GM10266 (cell line): Measurements from ENCODE around the gene MED14.

Experiments used
- DNase-seq: peaks from one replicate; pipeline ENCODE4 v3.0.0; 2012; ENCODE audit errors: extremely low spot score
- TF ChIP-seq, protein P1 (sequence below): IDR thresholded peaks from 2 replicates; pipeline ENCODE4 v1.5.1; 2012; ENCODE audit warnings: mild to moderate bottlenecking, low read depth; ENCODE audit not compliant: control insufficient read depth, insufficient read depth; ENCODE audit errors: missing control alignments

Gene MED14

DNA sequence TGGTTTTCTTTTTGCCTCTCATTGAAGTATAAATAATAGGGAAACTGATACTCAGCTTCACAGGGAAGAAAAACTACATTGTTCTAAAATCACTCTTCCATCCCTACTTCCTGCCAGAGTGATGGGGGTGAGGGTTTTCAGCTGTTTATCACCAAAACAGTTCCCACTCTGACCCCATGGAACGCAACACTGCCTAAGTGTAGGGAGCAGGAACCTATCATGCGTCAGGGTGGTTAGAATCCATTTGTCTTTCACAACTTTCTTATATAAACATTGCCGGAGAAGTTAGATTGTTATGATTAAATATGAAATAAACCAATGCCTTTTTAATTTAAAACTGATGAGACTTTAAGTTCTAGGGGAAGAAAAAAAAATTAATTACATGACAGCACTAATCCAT is 128.0 kb downstream of the MED14 start:
- TF ChIP-seq, protein P1, sequence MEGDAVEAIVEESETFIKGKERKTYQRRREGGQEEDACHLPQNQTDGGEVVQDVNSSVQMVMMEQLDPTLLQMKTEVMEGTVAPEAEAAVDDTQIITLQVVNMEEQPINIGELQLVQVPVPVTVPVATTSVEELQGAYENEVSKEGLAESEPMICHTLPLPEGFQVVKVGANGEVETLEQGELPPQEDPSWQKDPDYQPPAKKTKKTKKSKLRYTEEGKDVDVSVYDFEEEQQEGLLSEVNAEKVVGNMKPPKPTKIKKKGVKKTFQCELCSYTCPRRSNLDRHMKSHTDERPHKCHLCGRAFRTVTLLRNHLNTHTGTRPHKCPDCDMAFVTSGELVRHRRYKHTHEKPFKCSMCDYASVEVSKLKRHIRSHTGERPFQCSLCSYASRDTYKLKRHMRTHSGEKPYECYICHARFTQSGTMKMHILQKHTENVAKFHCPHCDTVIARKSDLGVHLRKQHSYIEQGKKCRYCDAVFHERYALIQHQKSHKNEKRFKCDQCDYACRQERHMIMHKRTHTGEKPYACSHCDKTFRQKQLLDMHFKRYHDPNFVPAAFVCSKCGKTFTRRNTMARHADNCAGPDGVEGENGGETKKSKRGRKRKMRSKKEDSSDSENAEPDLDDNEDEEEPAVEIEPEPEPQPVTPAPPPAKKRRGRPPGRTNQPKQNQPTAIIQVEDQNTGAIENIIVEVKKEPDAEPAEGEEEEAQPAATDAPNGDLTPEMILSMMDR: no peak
- DNase-seq: no peak

DNA sequence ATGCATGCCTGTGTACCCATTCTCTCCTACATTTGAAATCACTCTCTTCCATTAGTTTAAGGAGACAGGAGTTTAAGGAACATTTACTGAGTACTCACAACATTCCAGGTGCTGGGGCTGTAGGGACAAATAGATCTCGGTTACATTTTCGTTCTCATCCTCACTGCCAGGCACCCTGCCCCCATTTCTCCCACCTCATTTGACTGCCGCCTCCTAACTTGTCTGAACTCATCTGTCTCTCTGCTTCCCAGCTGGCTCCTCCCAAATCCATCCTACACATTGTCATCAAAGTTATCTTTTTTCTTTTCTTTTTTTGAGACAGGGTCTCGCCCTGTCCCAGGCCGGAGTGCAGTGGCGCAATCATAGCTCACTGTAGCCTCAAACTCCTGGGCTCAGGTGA is 131.9 kb downstream of the MED14 start:
- TF ChIP-seq, protein P1: no peak
- no peak for DNase-seq
